GM12873 (cell line): ENCODE results near the gene SHC3.

Experiments used
- TF ChIP-seq, protein P1 (sequence below): IDR thresholded peaks from 2 replicates; pipeline ENCODE4 v1.5.1; 2012; ENCODE audit warnings: low read depth, mild to moderate bottlenecking, moderate library complexity, low read length, control low read depth; ENCODE audit not compliant: insufficient read depth; ENCODE audit errors: missing control alignments

The SHC3 gene

DNA sequence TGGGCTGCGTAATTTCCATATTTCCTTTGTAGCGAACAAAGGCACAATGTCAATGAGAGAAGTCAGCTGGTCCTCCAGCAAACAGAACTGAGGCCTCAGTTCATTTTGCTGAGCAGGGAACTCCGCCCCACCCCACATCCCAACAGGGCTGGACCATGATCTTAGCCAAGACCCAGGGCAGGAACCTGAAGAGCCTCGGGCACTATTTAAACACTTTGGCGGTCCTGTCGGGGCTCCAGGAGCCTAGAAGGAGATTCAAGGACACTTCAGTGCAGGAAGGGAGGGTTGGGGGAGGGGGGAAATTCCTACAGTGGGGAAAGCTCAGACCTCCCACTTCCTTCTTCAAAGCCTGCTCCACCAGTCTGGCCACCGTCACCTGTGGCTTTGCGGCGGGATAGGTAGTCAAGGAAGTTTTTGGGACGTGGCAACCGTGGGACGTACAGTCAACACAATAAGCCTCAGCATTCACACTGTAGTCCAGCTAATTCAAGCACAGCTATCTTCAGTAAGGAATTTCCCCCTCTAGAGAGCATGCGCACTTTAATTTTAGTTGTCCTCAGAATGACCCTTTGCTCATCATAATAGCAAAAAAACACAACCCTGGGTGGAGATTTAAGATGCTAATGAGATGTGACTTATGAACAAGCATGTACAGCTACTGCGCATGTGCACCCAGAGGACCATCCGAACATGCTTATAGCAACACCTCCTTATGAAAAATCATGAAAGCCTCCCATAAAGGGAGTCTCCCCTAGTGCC, 156.4 kb downstream of the SHC3 start:
- TF ChIP-seq, protein P1, sequence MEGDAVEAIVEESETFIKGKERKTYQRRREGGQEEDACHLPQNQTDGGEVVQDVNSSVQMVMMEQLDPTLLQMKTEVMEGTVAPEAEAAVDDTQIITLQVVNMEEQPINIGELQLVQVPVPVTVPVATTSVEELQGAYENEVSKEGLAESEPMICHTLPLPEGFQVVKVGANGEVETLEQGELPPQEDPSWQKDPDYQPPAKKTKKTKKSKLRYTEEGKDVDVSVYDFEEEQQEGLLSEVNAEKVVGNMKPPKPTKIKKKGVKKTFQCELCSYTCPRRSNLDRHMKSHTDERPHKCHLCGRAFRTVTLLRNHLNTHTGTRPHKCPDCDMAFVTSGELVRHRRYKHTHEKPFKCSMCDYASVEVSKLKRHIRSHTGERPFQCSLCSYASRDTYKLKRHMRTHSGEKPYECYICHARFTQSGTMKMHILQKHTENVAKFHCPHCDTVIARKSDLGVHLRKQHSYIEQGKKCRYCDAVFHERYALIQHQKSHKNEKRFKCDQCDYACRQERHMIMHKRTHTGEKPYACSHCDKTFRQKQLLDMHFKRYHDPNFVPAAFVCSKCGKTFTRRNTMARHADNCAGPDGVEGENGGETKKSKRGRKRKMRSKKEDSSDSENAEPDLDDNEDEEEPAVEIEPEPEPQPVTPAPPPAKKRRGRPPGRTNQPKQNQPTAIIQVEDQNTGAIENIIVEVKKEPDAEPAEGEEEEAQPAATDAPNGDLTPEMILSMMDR, result no peak

DNA sequence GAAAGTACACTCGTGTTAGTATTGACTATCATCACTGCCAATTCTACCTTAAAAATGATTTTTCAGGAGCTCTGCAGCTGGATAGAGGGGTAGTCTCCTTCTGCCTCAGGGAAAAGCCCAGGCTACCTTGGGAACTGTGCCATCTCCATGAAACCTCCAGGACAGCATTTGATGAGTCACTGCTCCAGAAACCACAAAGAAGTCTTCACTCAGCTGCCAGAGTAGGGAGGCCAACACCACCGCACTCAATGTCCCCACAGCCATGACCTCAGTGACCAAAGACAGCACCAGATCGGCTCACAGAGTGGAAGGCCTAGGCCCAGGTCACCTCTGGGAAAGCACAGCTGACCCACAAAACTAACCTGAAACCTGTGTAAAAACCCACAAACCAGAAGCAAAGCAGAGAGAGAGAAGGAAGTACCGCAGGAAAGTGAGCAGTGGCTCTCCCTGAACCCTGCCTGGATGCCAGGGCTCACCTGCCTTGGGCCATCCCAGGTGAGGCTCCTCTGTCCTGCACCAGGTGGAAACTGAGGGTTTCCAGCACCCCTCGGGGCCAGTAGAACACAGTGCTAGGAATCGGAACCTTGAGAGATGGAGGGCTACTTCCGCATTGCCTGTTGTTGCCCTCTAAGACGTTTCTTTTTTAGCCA, 157.3 kb downstream of the SHC3 start:
- TF ChIP-seq, protein P1, result no peak

DNA sequence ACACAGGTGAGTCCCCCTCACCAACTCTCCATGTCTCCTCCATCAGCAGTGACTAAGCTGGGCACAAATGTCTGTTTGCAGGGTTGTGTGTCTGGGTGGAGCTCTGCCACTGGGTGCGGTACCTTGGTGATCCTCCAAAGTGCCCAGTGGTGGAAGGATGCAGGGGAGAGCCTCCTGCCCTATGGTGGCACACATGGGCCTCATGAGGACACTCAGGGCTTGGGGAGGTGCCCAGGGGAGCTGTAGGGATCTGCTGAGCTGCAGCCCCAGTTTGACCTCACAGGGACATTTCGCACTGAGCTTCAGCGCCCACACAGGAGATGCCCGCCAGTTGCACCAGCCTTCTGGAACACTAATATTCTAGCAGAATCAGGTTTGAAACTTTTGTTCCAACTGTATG, 157.9 kb downstream of the SHC3 start:
- TF ChIP-seq, protein P1, result no peak

DNA sequence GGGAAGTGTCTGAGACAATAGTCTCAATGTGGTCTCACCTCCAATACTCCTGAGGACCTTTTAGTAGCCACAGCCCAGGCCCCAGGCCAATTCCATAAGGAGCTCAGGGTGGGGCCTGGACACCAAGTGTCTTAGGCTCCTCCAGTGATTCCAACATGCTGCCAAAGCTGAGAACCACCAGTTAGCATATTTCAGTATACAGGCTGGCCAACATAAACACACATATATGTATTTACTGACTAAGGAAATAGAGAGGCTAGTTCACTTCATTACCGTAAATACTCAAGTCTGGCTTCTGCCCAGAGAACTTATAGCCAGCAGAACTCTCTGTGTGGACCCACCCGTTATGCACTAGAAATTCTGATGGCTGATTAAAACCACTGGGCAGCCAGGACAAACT, 163.3 kb downstream of the SHC3 start:
- TF ChIP-seq, protein P1, result no peak

DNA sequence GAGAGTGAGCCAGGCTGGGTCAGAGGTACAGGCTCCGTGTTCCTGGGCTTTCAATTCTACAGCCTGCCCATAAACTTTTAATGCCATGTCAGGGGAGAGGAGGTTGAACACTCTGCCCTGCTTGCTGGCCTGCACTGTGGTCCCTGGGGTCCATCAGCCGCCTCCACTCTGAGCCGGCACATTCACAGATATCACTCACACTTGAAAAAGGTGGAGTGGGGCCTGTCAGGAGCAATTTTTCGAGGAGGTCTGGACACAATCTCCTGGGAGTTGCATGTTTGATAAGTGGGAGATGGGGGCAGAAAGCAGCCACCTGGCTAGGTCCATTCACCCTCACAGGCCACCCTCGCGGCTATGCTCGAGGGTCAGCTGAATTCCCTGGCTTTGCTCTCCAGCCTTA, 164.5 kb downstream of the SHC3 start:
- TF ChIP-seq, protein P1, result no peak

DNA sequence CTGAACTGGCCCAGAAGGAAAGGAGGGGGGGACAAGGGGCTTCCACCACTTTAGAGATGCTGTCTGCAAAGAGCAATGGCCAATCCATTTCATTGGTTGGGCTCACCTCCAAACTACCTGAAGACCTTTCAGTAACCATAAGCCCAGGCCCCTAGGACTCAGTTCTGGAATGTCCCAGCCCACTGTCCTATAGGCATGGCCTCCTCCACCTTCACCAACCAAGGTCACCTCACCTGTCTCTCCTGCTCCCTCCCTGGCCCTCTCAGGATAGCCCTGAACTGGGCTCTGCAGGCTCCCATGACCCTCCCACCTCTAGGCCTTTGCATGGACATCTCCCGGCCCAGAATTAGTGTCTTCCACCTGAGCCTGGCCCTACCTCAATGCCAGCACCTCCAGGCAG, 165.0 kb downstream of the SHC3 start:
- TF ChIP-seq, protein P1, result no peak

DNA sequence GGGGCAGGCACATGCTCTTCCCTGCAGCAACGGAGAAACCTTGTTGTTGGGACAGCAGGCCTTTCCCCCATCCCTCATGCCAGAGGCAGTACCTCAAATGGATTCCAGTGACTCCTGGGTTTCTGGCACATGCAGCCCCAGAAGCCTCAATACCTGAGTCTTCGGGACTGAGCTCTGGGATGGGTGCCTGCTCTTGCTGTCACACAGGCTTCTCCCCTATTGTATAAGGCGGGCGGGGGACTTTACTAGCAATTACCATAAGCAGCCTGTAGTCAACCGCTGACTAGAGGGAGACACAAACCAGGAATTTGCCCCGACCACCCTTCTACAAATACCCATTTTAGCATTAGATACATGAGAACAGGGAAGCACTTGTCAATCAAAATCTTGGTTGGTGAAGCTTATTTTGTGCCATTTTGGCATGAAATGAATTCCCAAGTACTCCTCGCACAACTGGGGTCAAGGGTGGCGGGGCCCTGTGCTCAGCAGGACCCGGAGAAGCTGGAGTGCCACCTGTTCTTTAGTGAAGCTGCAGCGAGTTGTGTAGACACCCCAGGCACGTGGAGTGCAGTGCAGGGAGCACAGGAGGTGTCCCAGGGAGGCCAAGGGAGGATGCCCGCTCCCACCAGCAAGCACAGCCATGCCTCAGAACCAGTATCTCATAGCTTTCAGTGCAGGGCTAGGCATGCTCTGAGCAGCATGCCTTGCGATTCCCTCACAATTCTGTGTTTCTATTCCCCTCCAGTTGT, 166.2 kb downstream of the SHC3 start:
- TF ChIP-seq, protein P1, result no peak
